ENCODE measurements around the gene PORCN. TPM values are rescaled to one million over a fixed set of nuclear protein-coding genes. Genes with fewer than 3 reads are reported as not detected.

PORCN gene
- total and polyA plus RNA-seq, 2 of the 13 experiments (the other 11 are each of a cell fraction or from before 2014, with no cell fraction given): 3.9 to 5.8 TPM

GRCh38 chrX:48475774-48476577 is 32.8 kb upstream of the PORCN start, which contains the start of gene FTSJ1 (continued):
- TF ChIP-seq KMT2A (CRISPR knock-in tag; IDR thresholded peaks at IDR 0.05) (peak; percentile 39; the same call in 1 of the 2 replicates), JUND (CRISPR knock-in tag; IDR thresholded peaks at IDR 0.05) (no peak), KAT2B (IDR thresholded peaks at IDR 0.05; ENCODE audit: borderline replicate concordance, low read depth, low read length) (no peak), NFIC (IDR thresholded peaks at IDR 0.05; ENCODE audit: low read length) (no peak), AGO1 (IDR thresholded peaks at IDR 0.05; ENCODE audit: low read depth, low read length, poor library complexity, severe bottlenecking) (no peak), PRMT3 (CRISPR knock-in tag; IDR thresholded peaks at IDR 0.05; ENCODE audit: borderline replicate concordance, low read depth) (no peak), CENPBD1 (CRISPR knock-in tag; IDR thresholded peaks at IDR 0.05; ENCODE audit: borderline replicate concordance, low read depth) (no peak), SOX6 (IDR thresholded peaks at IDR 0.05) (no peak), SOX6 (CRISPR knock-in tag; IDR thresholded peaks at IDR 0.05) (peak; percentile 77), FOXK2 (IDR thresholded peaks at IDR 0.05) (no peak), ZIK1 (CRISPR knock-in tag; IDR thresholded peaks at IDR 0.05; ENCODE audit: borderline replicate concordance, low read depth) (peak; percentile 54; the same call in 1 of the 2 replicates), STAT5B (CRISPR knock-in tag; IDR thresholded peaks at IDR 0.05) (no peak), GLMP (CRISPR knock-in tag; IDR thresholded peaks at IDR 0.05; ENCODE audit: borderline replicate concordance) (no peak), FOXJ3 (CRISPR knock-in tag; IDR thresholded peaks at IDR 0.05; ENCODE audit: borderline replicate concordance) (0 out of 2 replicates have a peak, but pooled peaks have one; percentile 38), CENPT (CRISPR knock-in tag; IDR thresholded peaks at IDR 0.05; ENCODE audit: low read depth) (0 out of 2 replicates have a peak, but pooled peaks have one; percentile 49), ZSCAN29 (CRISPR knock-in tag; conservative IDR thresholded peaks at IDR 0.05) (no peak), ZNF432 (CRISPR knock-in tag; IDR thresholded peaks at IDR 0.05; ENCODE audit: borderline replicate concordance) (no peak), EHMT2 (IDR thresholded peaks at IDR 0.05; ENCODE audit: borderline replicate concordance, low read depth, low read length) (no peak), ZFP1 (CRISPR knock-in tag; IDR thresholded peaks at IDR 0.05) (no peak), ZNF230 (CRISPR knock-in tag; IDR thresholded peaks at IDR 0.05) (no peak; the same call in 1 of the 2 replicates), RFX3 (CRISPR knock-in tag; IDR thresholded peaks at IDR 0.05) (no peak), LBX2 (CRISPR knock-in tag; IDR thresholded peaks at IDR 0.05; ENCODE audit: borderline replicate concordance) (no peak), TERF1 (CRISPR knock-in tag; IDR thresholded peaks at IDR 0.05) (no peak), CAMTA2 (CRISPR knock-in tag; IDR thresholded peaks at IDR 0.05; ENCODE audit: borderline replicate concordance) (no peak), NPAS2 (CRISPR knock-in tag; IDR thresholded peaks at IDR 0.05; ENCODE audit: borderline replicate concordance) (no peak), ZSCAN20 (CRISPR knock-in tag; IDR thresholded peaks at IDR 0.05; ENCODE audit: borderline replicate concordance) (no peak), MIER2 (CRISPR knock-in tag; IDR thresholded peaks at IDR 0.05) (no peak), ZNF207 (IDR thresholded peaks at IDR 0.05; ENCODE audit: borderline replicate concordance) (no peak), HNF4A (CRISPR knock-in tag; IDR thresholded peaks at IDR 0.05) (0 out of 2 replicates have a peak, but pooled peaks have one; percentile 11)

Data from HepG2 (cell line).